Fibroblast of mammary gland (primary cell): ENCODE data around the gene CAMK2D.

Source experiments
- DNase-seq: peaks from one replicate; pipeline ENCODE4 v3.0.0-alpha.2; 2010; ENCODE audit warnings: low read depth
- H3K4me3 ChIP-seq: 2 replicates; pipeline ENCODE4 v1.5.1; 2011; ENCODE audit warnings: low read depth, mild to moderate bottlenecking, low read length, moderate library complexity; ENCODE audit not compliant: control insufficient read depth
- TF ChIP-seq, protein P1 (sequence below): conservative IDR thresholded peaks from 2 replicates; pipeline ENCODE4 v1.5.1; 2011; ENCODE audit warnings: low read depth, low read length, inconsistent platforms; ENCODE audit not compliant: control insufficient read depth, insufficient read depth

Gene CAMK2D

GRCh38 chr4:113678641-113679040 lies 82.9 kb downstream of the CAMK2D start:
- TF ChIP-seq, protein P1, sequence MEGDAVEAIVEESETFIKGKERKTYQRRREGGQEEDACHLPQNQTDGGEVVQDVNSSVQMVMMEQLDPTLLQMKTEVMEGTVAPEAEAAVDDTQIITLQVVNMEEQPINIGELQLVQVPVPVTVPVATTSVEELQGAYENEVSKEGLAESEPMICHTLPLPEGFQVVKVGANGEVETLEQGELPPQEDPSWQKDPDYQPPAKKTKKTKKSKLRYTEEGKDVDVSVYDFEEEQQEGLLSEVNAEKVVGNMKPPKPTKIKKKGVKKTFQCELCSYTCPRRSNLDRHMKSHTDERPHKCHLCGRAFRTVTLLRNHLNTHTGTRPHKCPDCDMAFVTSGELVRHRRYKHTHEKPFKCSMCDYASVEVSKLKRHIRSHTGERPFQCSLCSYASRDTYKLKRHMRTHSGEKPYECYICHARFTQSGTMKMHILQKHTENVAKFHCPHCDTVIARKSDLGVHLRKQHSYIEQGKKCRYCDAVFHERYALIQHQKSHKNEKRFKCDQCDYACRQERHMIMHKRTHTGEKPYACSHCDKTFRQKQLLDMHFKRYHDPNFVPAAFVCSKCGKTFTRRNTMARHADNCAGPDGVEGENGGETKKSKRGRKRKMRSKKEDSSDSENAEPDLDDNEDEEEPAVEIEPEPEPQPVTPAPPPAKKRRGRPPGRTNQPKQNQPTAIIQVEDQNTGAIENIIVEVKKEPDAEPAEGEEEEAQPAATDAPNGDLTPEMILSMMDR: no peak
- H3K4me3 ChIP-seq: no peak overlapping the region
- DNase-seq: peak; percentile 25

GRCh38 chr4:113677325-113677724 lies 84.2 kb downstream of the CAMK2D start:
- TF ChIP-seq, protein P1: no peak
- H3K4me3 ChIP-seq: no peak overlapping the region
- no peak for DNase-seq

DNA sequence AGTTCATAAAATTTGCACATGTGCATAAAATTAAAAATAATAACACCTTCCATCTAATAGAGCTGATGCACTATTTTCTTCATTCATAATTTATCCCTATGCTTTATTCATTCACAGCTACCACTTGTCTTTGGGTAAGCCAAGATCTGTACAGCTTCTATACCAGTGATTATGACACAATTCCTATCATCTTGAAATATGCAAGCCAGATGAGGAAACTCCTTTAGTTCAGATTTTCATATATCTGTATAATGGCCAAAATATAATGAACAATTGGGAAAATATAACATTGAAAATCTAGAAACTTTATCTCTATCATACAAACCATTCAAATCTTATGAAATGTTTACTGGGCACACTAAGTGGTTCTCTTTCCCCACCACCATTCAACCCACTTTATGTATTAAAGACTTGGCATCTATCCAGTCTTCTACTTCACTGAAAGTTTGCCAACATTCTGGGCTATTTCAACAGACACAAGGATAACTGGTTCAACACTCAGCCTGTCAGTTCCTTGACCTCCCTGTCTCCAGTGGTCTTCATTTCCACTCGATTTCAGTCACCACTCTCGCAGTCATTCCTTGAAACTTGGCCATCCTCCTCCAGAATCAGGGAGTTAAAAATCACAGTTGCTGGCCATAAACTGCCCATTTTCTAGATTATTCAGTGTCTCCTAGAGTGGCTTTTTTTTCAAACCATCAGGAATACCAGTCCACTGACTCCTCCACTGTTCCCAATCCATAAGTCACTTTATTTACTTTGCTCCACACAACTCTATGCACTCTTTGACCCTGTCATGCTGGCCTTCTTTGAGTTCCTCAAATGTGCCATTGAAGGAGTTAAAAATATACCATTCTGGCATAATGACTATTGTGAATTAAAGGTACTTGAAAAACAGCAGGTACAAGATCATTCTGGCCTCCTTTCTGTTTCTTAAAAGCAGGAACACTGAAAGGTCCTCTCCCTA lies 85.5 kb downstream of the CAMK2D start:
- no peak overlapping the region for H3K4me3 ChIP-seq
- DNase-seq: peak; percentile 51
- TF ChIP-seq, protein P1: no peak

DNA sequence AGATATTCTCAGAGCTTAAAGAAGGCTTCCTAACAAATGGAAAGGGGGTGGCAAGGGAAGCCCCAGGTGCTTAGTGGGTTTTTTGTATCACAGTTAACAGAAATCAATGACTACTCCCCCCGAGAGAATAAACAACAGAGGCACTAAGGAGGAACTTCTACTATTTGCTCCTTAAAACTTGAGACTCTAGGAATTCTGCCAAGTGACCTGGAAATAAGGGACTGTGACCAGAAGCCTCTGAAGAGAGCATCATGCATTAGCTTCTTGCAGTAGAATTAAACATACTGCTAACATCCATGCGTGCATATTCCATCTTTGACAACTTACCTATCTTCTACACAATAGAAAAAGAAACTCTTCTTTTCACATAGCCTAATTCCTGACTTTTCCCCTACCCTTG lies 86.8 kb downstream of the CAMK2D start:
- TF ChIP-seq, protein P1: no peak
- DNase-seq: no peak

DNA sequence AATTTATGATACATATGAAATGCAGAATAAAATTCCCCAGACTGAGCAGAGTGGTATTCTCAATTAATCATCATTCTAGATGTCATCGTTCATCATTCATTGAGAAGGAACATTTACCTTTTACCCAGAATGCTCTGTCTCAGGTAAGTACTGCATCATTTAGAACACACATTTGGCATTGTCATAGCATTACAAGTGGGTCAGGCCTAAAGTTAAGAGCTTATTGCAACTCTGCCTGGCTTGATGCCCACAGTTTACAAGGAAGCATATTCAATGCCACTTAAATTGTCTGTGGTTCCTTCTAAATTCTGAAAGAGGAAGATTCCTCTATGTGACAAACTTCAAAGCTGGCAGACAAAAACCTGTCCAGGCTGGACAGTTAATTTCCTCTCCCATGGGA lies 87.3 kb downstream of the CAMK2D start:
- DNase-seq: peak; percentile 14
- TF ChIP-seq, protein P1: no peak

More for the DNA sequence above, 86.8 kb downstream of the CAMK2D start:
- H3K4me3 ChIP-seq: no peak overlapping the region

DNA sequence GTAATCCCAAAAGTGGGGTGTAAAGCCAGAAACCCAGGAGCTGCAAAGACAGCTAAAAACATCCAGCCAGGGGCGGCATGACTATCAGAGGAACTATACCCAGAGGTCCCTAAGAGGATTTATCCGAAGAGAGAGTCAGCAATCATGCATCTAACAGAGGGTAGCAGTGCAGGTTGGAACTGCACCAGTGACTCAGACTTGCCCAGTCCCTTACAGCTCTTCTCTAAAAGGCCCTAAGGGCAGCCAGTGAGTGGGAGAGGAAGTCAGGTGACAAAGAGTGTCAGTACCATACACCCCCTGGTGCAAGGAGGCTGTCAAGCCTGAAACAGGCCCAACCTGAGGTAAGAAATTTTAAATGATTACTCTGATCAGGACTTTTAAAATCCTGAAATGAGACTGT lies 88.1 kb downstream of the CAMK2D start:
- H3K4me3 ChIP-seq: no peak overlapping the region
- DNase-seq: peak; percentile 44
- TF ChIP-seq, protein P1: no peak

More for the DNA sequence above, 87.3 kb downstream of the CAMK2D start:
- no peak overlapping the region for H3K4me3 ChIP-seq
